ENCODE measurements around the gene ZNF862. TPM values are rescaled to one million over a fixed set of nuclear protein-coding genes. Genes with fewer than 3 reads are reported as not detected.

The ZNF862 gene
- total and polyA plus RNA-seq, 10 of the 15 experiments (the other 5 are each of a cell fraction or from before 2014, with no cell fraction given), result 0.49 to 7.7 (median 3.5) TPM

DNA sequence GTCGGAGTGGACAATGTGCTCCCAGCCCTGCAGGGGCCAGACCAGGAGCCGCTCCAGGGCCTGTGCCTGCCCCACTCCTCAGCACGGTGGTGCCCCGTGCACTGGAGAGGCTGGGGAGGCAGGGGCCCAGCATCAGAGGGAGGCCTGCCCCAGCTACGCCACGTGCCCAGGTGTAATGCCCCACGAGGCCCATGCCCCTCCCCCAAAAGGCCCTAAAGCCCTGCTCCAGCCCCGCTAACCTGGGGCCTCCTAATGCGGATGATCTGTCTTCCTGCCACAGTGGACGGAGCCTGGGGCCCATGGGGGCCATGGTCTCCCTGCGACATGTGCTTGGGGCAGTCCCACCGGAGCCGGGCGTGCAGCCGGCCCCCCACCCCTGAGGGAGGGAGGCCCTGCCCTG lies 23.7 kb upstream of the ZNF862 start:
- intact Hi-C loops (cut with micrococcal nuclease; ENCODE audit: unreplicated experiment), result no loop called here
- no peaks in the 10 kb centered on the region for H3K9me3 ChIP-seq (replicated peaks; ENCODE audit: control insufficient read depth, insufficient read depth, low read length)
- FAIRE-seq (no peak), ATAC-seq (no peak), DNase-seq (ENCODE audit: low read depth, low spot score) (no peak)
- WGBS (ENCODE audit: insufficient coverage, insufficient replicate concordance, low lambda C conversion rate, missing lambda C conversion rate), result 25% methylated on average over 15 of the region's 15 CpGs
- ChIA-PET POLR2A (no interaction called here), SMC1A (ENCODE audit: uncharacterized antibody, unreplicated experiment) (no interaction called here), RAD21 (ENCODE audit: unreplicated experiment) (no interaction called here), CTCF (no interaction called here)
- H2AFZ ChIP-seq (ENCODE audit: control insufficient read depth, low read depth, low read length), result no peak overlapping the region
- no peaks in the 10 kb centered on the region for H3K79me2 ChIP-seq (ENCODE audit: control insufficient read depth, insufficient read depth, low read length)
- H3K27ac ChIP-seq (ENCODE audit: control insufficient read depth, insufficient read depth), result no peak overlapping the region
- H3K27me3 ChIP-seq (replicated peaks in 1 of 2; ENCODE audit: control insufficient read depth in 2 of 2, insufficient read depth in 2 of 2, low read length in 1 of 2), result no peaks in the 10 kb centered on the region; a peak in 1 of 4 replicates
- no peaks in the 10 kb centered on the region for H3K36me3 ChIP-seq (ENCODE audit: control insufficient read depth in 2 of 2, insufficient read depth in 2 of 2, low read length in 1 of 2)
- no peak overlapping the region for H3K4me2 ChIP-seq (ENCODE audit: control insufficient read depth, insufficient read depth)
- no peaks in the 10 kb centered on the region for H4K20me1 ChIP-seq (ENCODE audit: control insufficient read depth, insufficient read depth)
- no peak overlapping the region for H3K9ac ChIP-seq (ENCODE audit: control insufficient read depth, insufficient read depth, low read length)
- no peaks in the 10 kb centered on the region for H3K4me1 ChIP-seq (ENCODE audit: control insufficient read depth, insufficient read depth, low read length)
- in situ Hi-C loops (cut with MboI), result no loop called here
- H3K4me3 ChIP-seq, result no peak overlapping the region
- TF ChIP-seq TBL1XR1 (IDR thresholded peaks at IDR 0.05; ENCODE audit: low read depth, low read length) (no peak), RBBP5 (conservative IDR thresholded peaks at IDR 0.05) (no peak), NBN (IDR thresholded peaks at IDR 0.05) (no peak), NFIC (IDR thresholded peaks at IDR 0.05; ENCODE audit: low read depth, low read length) (no peak), NFYB (IDR thresholded peaks at IDR 0.05; ENCODE audit: insufficient read depth, low read depth, low read length) (no peak), ZNF622 (IDR thresholded peaks at IDR 0.05) (no peak), EGR1 (IDR thresholded peaks at IDR 0.05; ENCODE audit: borderline replicate concordance in 1 of 2, low read depth in 2 of 2, low read length in 2 of 2) (no peak), PAX5 (IDR thresholded peaks at IDR 0.05; ENCODE audit: borderline replicate concordance, low read depth, low read length) (no peak), NFYA (IDR thresholded peaks at IDR 0.05; ENCODE audit: borderline replicate concordance, low read depth, low read length) (no peak), CEBPB (IDR thresholded peaks at IDR 0.05; ENCODE audit: borderline replicate concordance in 1 of 2, low read depth in 2 of 2, low read length in 2 of 2) (no peak), HDAC2 (IDR thresholded peaks at IDR 0.05) (no peak), STAT1 (conservative IDR thresholded peaks at IDR 0.05) (no peak), SREBF2 (IDR thresholded peaks at IDR 0.05; ENCODE audit: low read length) (no peak), WRNIP1 (IDR thresholded peaks at IDR 0.05; ENCODE audit: borderline replicate concordance, low read depth, low read length) (no peak), KDM1A (IDR thresholded peaks at IDR 0.05; ENCODE audit: borderline replicate concordance) (no peak), NR2C2 (IDR thresholded peaks at IDR 0.05; ENCODE audit: borderline replicate concordance, control insufficient read depth, insufficient read length, low read depth) (no peak), TAF1 (IDR thresholded peaks at IDR 0.05; ENCODE audit: borderline replicate concordance, low read depth, low read length) (no peak), CBX3 (IDR thresholded peaks at IDR 0.05; ENCODE audit: borderline replicate concordance, low read depth) (no peak)
- no TSS peak for BruUV-seq (replicated peaks)

Measured in GM12878 (cell line).